Choroid plexus epithelial cell (primary cell): ENCODE data around the gene LANCL2.

Experiments used
- DNase-seq: peaks from one replicate; pipeline ENCODE4 v3.0.0-alpha.2; 2010; ENCODE audit warnings: low read depth
- H3K4me3 ChIP-seq: 2 replicates; pipeline ENCODE4 v1.5.1; 2011; ENCODE audit warnings: low read depth, mild to moderate bottlenecking, control low read depth, low read length, moderate library complexity
- CTCF ChIP-seq: conservative IDR thresholded peaks from 2 replicates; pipeline ENCODE4 v1.5.1; 2011; ENCODE audit warnings: low read depth, mild to moderate bottlenecking, control low read depth, inconsistent platforms, low read length, moderate library complexity

Gene LANCL2

GRCh38 chr7:55438085-55438756 is 73.1 kb downstream of the LANCL2 start:
- H3K4me3 ChIP-seq = no peak overlapping the region
- TF ChIP-seq CTCF = no peak
- no peak for DNase-seq

- no peak for TF ChIP-seq CTCF
- no peak for DNase-seq
- H3K4me3 ChIP-seq = no peak overlapping the region
These were observed 73.8 kb downstream of the LANCL2 start for GRCh38 chr7:55438757-55439525.

GRCh38 chr7:55439627-55440026 is 74.5 kb downstream of the LANCL2 start:
- no peak for TF ChIP-seq CTCF
- no peak overlapping the region for H3K4me3 ChIP-seq
- DNase-seq = no peak

GRCh38 chr7:55440040-55440690 is 75.0 kb downstream of the LANCL2 start:
- DNase-seq = no peak
- no peak overlapping the region for H3K4me3 ChIP-seq
- TF ChIP-seq CTCF = no peak

- DNase-seq = no peak
- no peak overlapping the region for H3K4me3 ChIP-seq
- no peak for TF ChIP-seq CTCF
These were observed 75.9 kb downstream of the LANCL2 start for GRCh38 chr7:55441002-55441401.

GRCh38 chr7:55441774-55442522 is 76.8 kb downstream of the LANCL2 start:
- TF ChIP-seq CTCF = no peak
- peak; percentile 74 for DNase-seq
- no peak overlapping the region for H3K4me3 ChIP-seq
